SU-DHL-6 (cell line): ENCODE data around the gene PPP2R5B.

Source experiments
- H2AFZ ChIP-seq: fragments of 200-600 bp; sonication (generic); 2 replicates; pipeline ENCODE4 v1.6.1; 2014; ENCODE audit warnings: low read depth, mild to moderate bottlenecking, moderate library complexity, mixed read lengths, antibody characterized with exemption, low read length; ENCODE audit not compliant: severe bottlenecking
- H3F3A ChIP-seq: fragments of 200-600 bp; shearing (Covaris generic); 2 replicates; pipeline ENCODE4 v1.6.0; 2016; ENCODE audit warnings: antibody characterized with exemption, mild to moderate bottlenecking; ENCODE audit not compliant: insufficient read depth
- H3K27ac ChIP-seq: fragments of 200-600 bp; sonication (generic); 2 replicates; pipeline ENCODE4 v1.5.1; 2016; ENCODE audit warnings: low read depth, mild to moderate bottlenecking, low read length, moderate library complexity, mixed read lengths
- H3K27me3 ChIP-seq: fragments of 200-600 bp; sonication (generic), shearing (Covaris generic); 2 replicates; pipeline ENCODE4 v1.6.0; 2014; ENCODE audit warnings: mild to moderate bottlenecking, low read length
- H3K36me3 ChIP-seq: fragments of 200-600 bp; sonication (generic); 2 replicates; pipeline ENCODE4 v1.6.1; 2014; ENCODE audit warnings: mild to moderate bottlenecking, low read length, mixed read lengths
- H3K4me2 ChIP-seq: fragments of 300-600, 200-600 bp; shearing (Covaris generic), sonication (generic); 2 replicates; pipeline ENCODE4 v1.6.0; 2014; ENCODE audit warnings: low read length, low read depth, mild to moderate bottlenecking; ENCODE audit not compliant: poor library complexity, severe bottlenecking
- H3K4me3 ChIP-seq: fragments of 200-600 bp; sonication (generic); 2 replicates; pipeline ENCODE4 v1.5.1; 2014; ENCODE audit warnings: antibody characterized with exemption, low read length, mild to moderate bottlenecking, mixed read lengths; ENCODE audit not compliant: insufficient read depth, poor library complexity, severe bottlenecking
- H3K79me2 ChIP-seq: fragments of 200-600 bp; sonication (generic); 2 replicates; pipeline ENCODE4 v1.6.1; 2014; ENCODE audit warnings: mild to moderate bottlenecking, low read length, moderate library complexity; ENCODE audit not compliant: insufficient read depth
- H3K9ac ChIP-seq: fragments of 200-600 bp; sonication (generic); 2 replicates; pipeline ENCODE4 v1.7.0; 2014; ENCODE audit warnings: mild to moderate bottlenecking, low read length
- H3K9me2 ChIP-seq: fragments of 200-600 bp; sonication (generic); replicated peaks from 2 replicates; pipeline ENCODE4 v1.6.1; 2014; ENCODE audit warnings: low read length; ENCODE audit not compliant: insufficient read depth
- H3K9me3 ChIP-seq: fragments of 200-600 bp; sonication (generic); 2 replicates; pipeline ENCODE4 v1.6.1; 2014; ENCODE audit warnings: low read length, mixed read lengths; ENCODE audit not compliant: insufficient read depth
- H4K20me1 ChIP-seq: fragments of 200-600 bp; sonication (generic); 2 replicates; pipeline ENCODE4 v1.6.1; 2014; ENCODE audit warnings: low read depth, mild to moderate bottlenecking, antibody characterized with exemption, low read length, moderate library complexity, mixed read lengths
- EZH2phosphoT487 ChIP-seq: fragments of 200-600 bp; sonication (generic), shearing (Covaris generic); conservative IDR thresholded peaks from 2 replicates; pipeline ENCODE4 v1.6.1; 2018; ENCODE audit warnings: mild to moderate bottlenecking, antibody characterized with exemption, low read length, moderate library complexity, mixed read lengths
- TF ChIP-seq, protein P1 (sequence below): fragments of 200-600 bp; sonication (generic); IDR thresholded peaks from one replicate; pipeline ENCODE4 v1.5.1; 2017; ENCODE audit warnings: antibody characterized with exemption, mild to moderate bottlenecking, low read length, moderate library complexity; ENCODE audit not compliant: insufficient read depth, poor library complexity, severe bottlenecking

Gene PPP2R5B

GRCh38 chr11:64878494-64879243, 45.8 kb upstream of the PPP2R5B start, which contains the start of gene EHD1:
TSS of gene EHD1 (minus strand) at chr11:64878621. CDS start at chr11:64878464, 157 bp downstream.
- Histone ChIP-seq H2AFZ (no peak within 1 kb of the TSS), H3F3A (peaks cover 32% of the 10 kb centered on the region), H4K20me1 (no peaks in the 10 kb centered on the region; the same call in 1 of the 2 replicates), H3K9ac (peak within 1 kb of the TSS; percentile 91), H3K4me2 (peak within 1 kb of the TSS; percentile 77), H3K79me2 (peaks cover 44% of the 10 kb centered on the region), H3K36me3 (no peaks in the 10 kb centered on the region), H3K4me3 (peak within 1 kb of the TSS; percentile 90), H3K9me3 (no peaks in the 10 kb centered on the region), H3K9me2 (no peaks in the 10 kb centered on the region), H3K27ac (peak within 1 kb of the TSS; percentile 82), H3K27me3 (no peaks in the 10 kb centered on the region)
- TF ChIP-seq EZH2phosphoT487, result no peak
- TF ChIP-seq, protein P1, sequence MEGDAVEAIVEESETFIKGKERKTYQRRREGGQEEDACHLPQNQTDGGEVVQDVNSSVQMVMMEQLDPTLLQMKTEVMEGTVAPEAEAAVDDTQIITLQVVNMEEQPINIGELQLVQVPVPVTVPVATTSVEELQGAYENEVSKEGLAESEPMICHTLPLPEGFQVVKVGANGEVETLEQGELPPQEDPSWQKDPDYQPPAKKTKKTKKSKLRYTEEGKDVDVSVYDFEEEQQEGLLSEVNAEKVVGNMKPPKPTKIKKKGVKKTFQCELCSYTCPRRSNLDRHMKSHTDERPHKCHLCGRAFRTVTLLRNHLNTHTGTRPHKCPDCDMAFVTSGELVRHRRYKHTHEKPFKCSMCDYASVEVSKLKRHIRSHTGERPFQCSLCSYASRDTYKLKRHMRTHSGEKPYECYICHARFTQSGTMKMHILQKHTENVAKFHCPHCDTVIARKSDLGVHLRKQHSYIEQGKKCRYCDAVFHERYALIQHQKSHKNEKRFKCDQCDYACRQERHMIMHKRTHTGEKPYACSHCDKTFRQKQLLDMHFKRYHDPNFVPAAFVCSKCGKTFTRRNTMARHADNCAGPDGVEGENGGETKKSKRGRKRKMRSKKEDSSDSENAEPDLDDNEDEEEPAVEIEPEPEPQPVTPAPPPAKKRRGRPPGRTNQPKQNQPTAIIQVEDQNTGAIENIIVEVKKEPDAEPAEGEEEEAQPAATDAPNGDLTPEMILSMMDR, result peak; percentile 21

GRCh38 chr11:64879244-64879900, 45.1 kb upstream of the PPP2R5B start:
- no peaks in the 10 kb centered on the region for H3K9me3 ChIP-seq
- H3F3A ChIP-seq, result peaks cover 32% of the 10 kb centered on the region
- H2AFZ ChIP-seq, result no peak overlapping the region
- H4K20me1 ChIP-seq, result no peaks in the 10 kb centered on the region; the same call in 1 of the 2 replicates
- peaks cover 40% of the 10 kb centered on the region for H3K79me2 ChIP-seq
- H3K9ac ChIP-seq, result peak overlapping the region; percentile 84
- no peaks in the 10 kb centered on the region for H3K9me2 ChIP-seq
- peak overlapping the region; percentile 76 for H3K4me2 ChIP-seq
- TF ChIP-seq EZH2phosphoT487, result no peak
- TF ChIP-seq, protein P1, result no peak
- H3K4me3 ChIP-seq, result peak overlapping the region; percentile 80
- no peaks in the 10 kb centered on the region for H3K27me3 ChIP-seq
- H3K27ac ChIP-seq, result peak overlapping the region; percentile 66
- no peaks in the 10 kb centered on the region for H3K36me3 ChIP-seq

- H3K27ac ChIP-seq, result peak overlapping the region; percentile 20; the same call in 1 of the 2 replicates
- H3K27me3 ChIP-seq, result no peaks in the 10 kb centered on the region
- H3K4me2 ChIP-seq, result peak overlapping the region; percentile 76
- peaks cover 30% of the 10 kb centered on the region for H3K79me2 ChIP-seq
- no peak overlapping the region for H2AFZ ChIP-seq
- H3K4me3 ChIP-seq, result no peak overlapping the region
- no peaks in the 10 kb centered on the region for H3K9me2 ChIP-seq
- no peaks in the 10 kb centered on the region for H3K36me3 ChIP-seq
- no peaks in the 10 kb centered on the region for H3K9me3 ChIP-seq
- no peak overlapping the region for H3K9ac ChIP-seq
- TF ChIP-seq, protein P1, result no peak
- TF ChIP-seq EZH2phosphoT487, result no peak
- peaks cover 32% of the 10 kb centered on the region for H3F3A ChIP-seq
- H4K20me1 ChIP-seq, result no peaks in the 10 kb centered on the region; the same call in 1 of the 2 replicates
These were observed 44.1 kb upstream of the PPP2R5B start for GRCh38 chr11:64880240-64881001.
